ENCODE measurements around the gene KRTAP5-3. TPM values are rescaled to one million over a fixed set of nuclear protein-coding genes. Genes with fewer than 3 reads are reported as not detected.

The KRTAP5-3 gene
- total and polyA plus RNA-seq, 2 of the 8 experiments (the other 6 are each of a cell fraction or from before 2014, with no cell fraction given), result not detected

- Histone ChIP-seq H2AFZ (ENCODE audit: low read length) (no peak overlapping the region), H3K9ac (replicated peaks in 1 of 4; ENCODE audit: extremely low read depth in 1 of 4, low read depth in 3 of 4, low read length in 3 of 4) (no peak overlapping the region), H3K36me3 (ENCODE audit: control insufficient read depth in 2 of 4, insufficient read depth in 4 of 4, low read length in 3 of 4) (no peaks in the 10 kb centered on the region), H3K4me2 (ENCODE audit: insufficient read depth in 1 of 2, low read depth in 2 of 2, low read length in 2 of 2) (no peak overlapping the region), H2BK12ac (ENCODE audit: low read depth, low read length) (no peak overlapping the region; the same call in 1 of the 2 replicates), H3K4me1 (replicated peaks in 1 of 4; ENCODE audit: control insufficient read depth in 3 of 4, insufficient read depth in 4 of 4, low read length in 3 of 4) (peaks cover 0 to 6% (median 2%) of the 10 kb centered on the region in 4 experiments; a peak in 3 of 7 replicates), H2BK5ac (ENCODE audit: low read depth, low read length) (no peak overlapping the region), H3K27me3 (replicated peaks in 1 of 4; ENCODE audit: control insufficient read depth in 3 of 4, extremely low read depth in 1 of 4, insufficient read depth in 3 of 4, low read length in 3 of 4) (peaks cover 0 to 9% (median 6%) of the 10 kb centered on the region in 4 experiments; a peak in 4 of 7 replicates), H3K9me3 (ENCODE audit: insufficient read depth in 2 of 2, low read depth in 1 of 2, low read length in 1 of 2) (no peaks in the 10 kb centered on the region), H3K79me2 (ENCODE audit: control insufficient read depth in 1 of 2, insufficient read depth in 2 of 2, low read length in 2 of 2) (no peaks in the 10 kb centered on the region), H2BK15ac (ENCODE audit: low read length) (no peak overlapping the region; the same call in 1 of the 2 replicates), H3K18ac (ENCODE audit: extremely low read depth, low read length) (no peak overlapping the region), H4K91ac (replicated peaks; ENCODE audit: insufficient read length, low read length) (peak overlapping the region; percentile 25), H3K14ac (ENCODE audit: insufficient read length) (no peak overlapping the region), H4K5ac (ENCODE audit: insufficient read length, low read depth, low read length) (no peak overlapping the region), H3K4me3 (ENCODE audit: extremely low read depth in 1 of 4, insufficient read depth in 2 of 4, low read depth in 3 of 4, low read length in 4 of 4) (no peak overlapping the region), H2AK5ac (ENCODE audit: low read depth, low read length) (no peak overlapping the region), H3K23me2 (ENCODE audit: low read depth, low read length) (no peaks in the 10 kb centered on the region), H2BK20ac (ENCODE audit: low read length) (no peak overlapping the region), H3K27ac (ENCODE audit: low read depth, low read length) (no peak overlapping the region), H4K8ac (ENCODE audit: extremely low read depth, insufficient read depth, low read length) (no peak overlapping the region), H2BK120ac (replicated peaks; ENCODE audit: low read depth, low read length) (no peak overlapping the region), H3K79me1 (ENCODE audit: low read depth, low read length) (no peaks in the 10 kb centered on the region), H4K20me1 (replicated peaks in 1 of 2; ENCODE audit: control insufficient read depth in 1 of 2, insufficient read depth in 2 of 2, low read length in 2 of 2) (no peaks in the 10 kb centered on the region), H3K4ac (replicated peaks; ENCODE audit: insufficient read length, low read depth, low read length) (no peak overlapping the region), H3K23ac (ENCODE audit: insufficient read length) (no peak overlapping the region), H3K56ac (replicated peaks; ENCODE audit: insufficient read length, low read depth, low read length) (no peak overlapping the region)
- DNase-seq (ENCODE audit: low read depth in 1 of 2, low spot score in 2 of 2) (no peak), FAIRE-seq (no peak)
- POLR2A ChIA-PET (ENCODE audit: partially characterized antibody), result interaction anchor here (1.1 kb wide), 1 partner anchor 42 kb away, joined by 3 read pairs; no protein-coding TSS in a partner anchor
- CTCF ChIA-PET (ENCODE audit: partially characterized antibody), result interaction anchor here (0.7 to 10.1 kb wide), 57 partner anchors 9 to 501 kb away, joined by 3 to 166 read pairs (median 4); partner anchors contain the start of genes KRTAP5-5 and SYT8
- 88% methylated on average over 19 of the region's 19 CpGs; no CpG with 5 or more reads in 1 of the 2 experiments for WGBS, 2 experiments (ENCODE audit: extremely low coverage in 1 of 2, insufficient coverage in 1 of 2, insufficient read length in 1 of 2, insufficient replicate concordance in 2 of 2, low coverage in 1 of 2, low lambda C conversion rate in 2 of 2, missing lambda C conversion rate in 1 of 2)
- TF ChIP-seq EGR1 (IDR thresholded peaks at IDR 0.05; ENCODE audit: borderline replicate concordance, low read depth, low read length) (no peak), SP4 (IDR thresholded peaks at IDR 0.05; ENCODE audit: low read length) (no peak), TAF1 (IDR thresholded peaks at IDR 0.05; ENCODE audit: low read depth, low read length) (no peak), TEAD4 (IDR thresholded peaks at IDR 0.05; ENCODE audit: low read depth, low read length) (no peak), ATF2 (IDR thresholded peaks at IDR 0.05; ENCODE audit: low read length) (no peak), ATF3 (IDR thresholded peaks at IDR 0.05; ENCODE audit: insufficient read depth, low read depth, low read length) (no peak), MAX (IDR thresholded peaks at IDR 0.05) (no peak), POLR2A (IDR thresholded peaks at IDR 0.05; ENCODE audit: control extremely low read depth in 1 of 2, low read depth in 2 of 2, low read length in 2 of 2) (no peak), SAP30 (IDR thresholded peaks at IDR 0.05; ENCODE audit: insufficient read depth, insufficient replicate concordance, low read length) (no peak), SRF (IDR thresholded peaks at IDR 0.05; ENCODE audit: low read depth, low read length) (no peak), JUND (IDR thresholded peaks at IDR 0.05; ENCODE audit: low read length) (no peak), GABPA (IDR thresholded peaks at IDR 0.05; ENCODE audit: borderline replicate concordance, insufficient read depth, low read length) (no peak)
Measured at GRCh38 chr11:1652026-1652425, 43.8 kb upstream of the KRTAP5-3 start.

Data from H1 (cell line).